Motor neuron (in vitro differentiated cells): ENCODE results near the gene ZNF423. TPM values are rescaled to one million over a fixed set of nuclear protein-coding genes. Genes with fewer than 3 reads are reported as not detected.

Source experiments
- ATAC-seq, 8 experiments: fragments of 200-7000 bp; cut with Tn5 transposase; replicated peaks in 6 of 8; 2 replicates each; pipeline ENCODE4 v1.8.0; 2021; ENCODE audit warnings: mild to moderate bottlenecking in 8 of 8, moderate library complexity in 8 of 8
- H3K27ac ChIP-seq, 2 donors: fragments of 250-450 bp; sonication (Bioruptor Pico); 2 replicates each; pipeline ENCODE4 v1.9.0; 2021; ENCODE audit warnings: antibody characterized with exemption in 2 of 2, mild to moderate bottlenecking in 2 of 2, moderate library complexity in 1 of 2
- H3K4me1 ChIP-seq, 2 donors: fragments of 250-450 bp; sonication (Bioruptor Pico); replicated peaks in 1 of 2; 2 replicates each; pipeline ENCODE4 v1.6.1; 2021; ENCODE audit warnings: antibody characterized with exemption in 2 of 2, mild to moderate bottlenecking in 2 of 2, moderate library complexity in 1 of 2
- H3K4me3 ChIP-seq, 5 donors: fragments of 250-450 bp; sonication (Bioruptor Pico); 2 replicates each; pipeline ENCODE4 v1.9.0; 2021; ENCODE audit warnings: antibody characterized with exemption in 5 of 5, mild to moderate bottlenecking in 5 of 5, moderate library complexity in 4 of 5
- WGBS, 10 experiments: fragments of 450-650 bp; shearing (Covaris generic); methylation state at CpG; one replicate each; pipeline ENCODE4 v1.0.0; 2022; 5-methylcytosine and 5-hydroxymethylcytosine counted together
- in situ Hi-C, 9 experiments: fragments of 400-800 bp; cut with MboI; loops; one replicate each; pipeline ENCODE4 v1.15.0; 2021; ENCODE audit warnings: low sequenced_read_pairs in 9 of 9, low pct_unique_long_range_greater_than_20kb in 2 of 9; ENCODE audit not compliant: unreplicated experiment in 9 of 9
- total RNA-seq, 8 experiments: library from RNA; unstranded; fragments of 300-600 nt; gene quantifications; 2 replicates each; pipeline versions ENCODE4 v1.2.3 to v1.2.4, GENCODE V29; 2022

The ZNF423 gene
- total RNA-seq, 8 experiments from 2014 or later, result 1.1 to 31.2 (median 19.0) TPM

GRCh38 chr16:49773534-49774475, 82.1 kb downstream of the ZNF423 start:
- peaks cover 19 to 36% of the 10 kb centered on the region in 2 donors for H3K4me1 ChIP-seq
- peak overlapping the region in 1 of 2 donors; percentile 15 for H3K27ac ChIP-seq
- no peak overlapping the region for H3K4me3 ChIP-seq
- no peak for ATAC-seq
- 45 to 100% (median 93%) methylated on average over 1 to 2 of the region's 10 CpGs; no CpG with 5 or more reads in 5 of the 10 experiments for WGBS, 10 experiments
- in situ Hi-C loops, result no loop called here

- ATAC-seq, result peak in 4 of 8 experiments; percentile 11 to 44 (median 31)
- Histone ChIP-seq H3K4me1 (peaks cover 16 to 25% of the 10 kb centered on the region in 2 donors), H3K27ac (peak overlapping the region in 1 of 2 donors; percentile 13), H3K4me3 (no peak overlapping the region)
- in situ Hi-C loops, result no loop called here
- WGBS, 10 experiments, result 70 to 100% (median 86%) methylated on average over 2 to 7 of the region's 23 CpGs; no CpG with 5 or more reads in 5 of the 10 experiments
Observed at GRCh38 chr16:49767998-49768397, 87.9 kb downstream of the ZNF423 start.

GRCh38 chr16:49767414-49767813, 88.5 kb downstream of the ZNF423 start:
- Histone ChIP-seq H3K4me1 (peaks cover 16 to 23% of the 10 kb centered on the region in 2 donors), H3K4me3 (no peak overlapping the region), H3K27ac (no peak overlapping the region)
- in situ Hi-C loops, result no loop called here
- ATAC-seq, result no peak
- 80 to 100% (median 87%) methylated on average over 1 to 5 of the region's 5 CpGs; no CpG with 5 or more reads in 1 of the 10 experiments for WGBS, 10 experiments

- ATAC-seq, result peak in 3 of 8 experiments; percentile 44 to 53 (median 51)
- 10 to 80% (median 44%) methylated on average over 1 to 4 of the region's 6 CpGs; no CpG with 5 or more reads in 1 of the 10 experiments for WGBS, 10 experiments
Observed at GRCh38 chr16:49766225-49766624, 89.7 kb downstream of the ZNF423 start.

GRCh38 chr16:49763826-49764225, 92.1 kb downstream of the ZNF423 start:
- Histone ChIP-seq H3K4me1 (peaks cover 8 to 11% of the 10 kb centered on the region in 2 donors), H3K27ac (no peak overlapping the region), H3K4me3 (no peak overlapping the region)
- in situ Hi-C loops, result no loop called here
- ATAC-seq, result peak in 3 of 8 experiments; percentile 35 to 60 (median 40)
- WGBS, 10 experiments, result 33 to 92% (median 75%) methylated on average over 1 to 6 of the region's 10 CpGs; no CpG with 5 or more reads in 2 of the 10 experiments

More at GRCh38 chr16:49766225-49766624, 89.7 kb downstream of the ZNF423 start:
- H3K4me3 ChIP-seq, result no peak overlapping the region
- in situ Hi-C loops, result no loop called here
- no peak overlapping the region for H3K27ac ChIP-seq
- H3K4me1 ChIP-seq, result peaks cover 8 to 11% of the 10 kb centered on the region in 2 donors

GRCh38 chr16:49760815-49761214, 95.1 kb downstream of the ZNF423 start:
- no peak for ATAC-seq
- H3K4me3 ChIP-seq, result no peak overlapping the region
- H3K27ac ChIP-seq, result no peak overlapping the region
- in situ Hi-C loops, result no loop called here
- H3K4me1 ChIP-seq, result peaks cover 19 to 22% of the 10 kb centered on the region in 2 donors
- WGBS, 10 experiments, result 87 to 94% methylated on average over 3 to 5 of the region's 7 CpGs; no CpG with 5 or more reads in 8 of the 10 experiments

- Histone ChIP-seq H3K4me1 (peaks cover 34 to 42% of the 10 kb centered on the region in 2 donors), H3K4me3 (no peak overlapping the region), H3K27ac (peak overlapping the region in 1 of 2 donors; percentile 65)
- in situ Hi-C loops, result no loop called here
- WGBS, 10 experiments, result 15 to 100% (median 67%) methylated on average over 1 to 5 of the region's 9 CpGs; no CpG with 5 or more reads in 3 of the 10 experiments
- peak in 3 of 8 experiments; percentile 21 to 38 (median 22) for ATAC-seq
Observed at GRCh38 chr16:49757559-49758069, 98.3 kb downstream of the ZNF423 start.

- Histone ChIP-seq H3K4me1 (peaks cover 34 to 42% of the 10 kb centered on the region in 2 donors), H3K27ac (peak overlapping the region in 1 of 2 donors; percentile 65), H3K4me3 (no peak overlapping the region)
- in situ Hi-C loops, result no loop called here
- 43 to 100% (median 80%) methylated on average over 1 to 7 of the region's 10 CpGs; no CpG with 5 or more reads in 1 of the 10 experiments for WGBS, 10 experiments
- ATAC-seq, result peak in 3 of 8 experiments; percentile 13 to 32 (median 21)
Observed at GRCh38 chr16:49756775-49757558, 98.9 kb downstream of the ZNF423 start.

GRCh38 chr16:49755716-49756505, 100.0 kb downstream of the ZNF423 start:
- WGBS, 10 experiments, result 17 to 100% (median 60%) methylated on average over 1 to 8 of the region's 13 CpGs; no CpG with 5 or more reads in 3 of the 10 experiments
- no peak for ATAC-seq
- Histone ChIP-seq H3K27ac (peak overlapping the region in 1 of 2 donors; percentile 40), H3K4me1 (peaks cover 36 to 46% of the 10 kb centered on the region in 2 donors), H3K4me3 (no peak overlapping the region)
- in situ Hi-C loops, result no loop called here

GRCh38 chr16:49755313-49755620, 100.6 kb downstream of the ZNF423 start:
- 0 to 60% (median 4%) methylated on average over 1 to 10 of the region's 10 CpGs; no CpG with 5 or more reads in 1 of the 10 experiments for WGBS, 10 experiments
- Histone ChIP-seq H3K27ac (peak overlapping the region in 1 of 2 donors; percentile 10), H3K4me3 (peak overlapping the region in 2 of 5 donors; percentile 7 to 13), H3K4me1 (peaks cover 42 to 52% of the 10 kb centered on the region in 2 donors)
- in situ Hi-C loops, result no loop called here
- peak; percentile 24 to 85 (median 50) for ATAC-seq

GRCh38 chr16:49754495-49755312, 101.2 kb downstream of the ZNF423 start:
- Histone ChIP-seq H3K4me1 (peaks cover 48 to 58% of the 10 kb centered on the region in 2 donors), H3K4me3 (peak overlapping the region in 2 of 5 donors; percentile 7 to 13), H3K27ac (peak overlapping the region in 1 of 2 donors; percentile 10)
- peak; percentile 52 to 78 (median 71) for ATAC-seq
- 0 to 47% (median 11%) methylated on average over 2 to 15 of the region's 21 CpGs; no CpG with 5 or more reads in 2 of the 10 experiments for WGBS, 10 experiments
- in situ Hi-C loops, result no loop called here
